T-helper 22 cell (primary cell): ENCODE measurements around the gene OLR1.
"Not testable (repeated sequence)": the region's sequence is repeated elsewhere in the genome, so short reads cannot be mapped to it uniquely, and the experiment has no call there.

Experiments
- DNase-seq: peaks from one replicate; pipeline ENCODE4 v3.0.0-alpha.2; 2020; ENCODE audit warnings: low read depth

OLR1 gene

DNA sequence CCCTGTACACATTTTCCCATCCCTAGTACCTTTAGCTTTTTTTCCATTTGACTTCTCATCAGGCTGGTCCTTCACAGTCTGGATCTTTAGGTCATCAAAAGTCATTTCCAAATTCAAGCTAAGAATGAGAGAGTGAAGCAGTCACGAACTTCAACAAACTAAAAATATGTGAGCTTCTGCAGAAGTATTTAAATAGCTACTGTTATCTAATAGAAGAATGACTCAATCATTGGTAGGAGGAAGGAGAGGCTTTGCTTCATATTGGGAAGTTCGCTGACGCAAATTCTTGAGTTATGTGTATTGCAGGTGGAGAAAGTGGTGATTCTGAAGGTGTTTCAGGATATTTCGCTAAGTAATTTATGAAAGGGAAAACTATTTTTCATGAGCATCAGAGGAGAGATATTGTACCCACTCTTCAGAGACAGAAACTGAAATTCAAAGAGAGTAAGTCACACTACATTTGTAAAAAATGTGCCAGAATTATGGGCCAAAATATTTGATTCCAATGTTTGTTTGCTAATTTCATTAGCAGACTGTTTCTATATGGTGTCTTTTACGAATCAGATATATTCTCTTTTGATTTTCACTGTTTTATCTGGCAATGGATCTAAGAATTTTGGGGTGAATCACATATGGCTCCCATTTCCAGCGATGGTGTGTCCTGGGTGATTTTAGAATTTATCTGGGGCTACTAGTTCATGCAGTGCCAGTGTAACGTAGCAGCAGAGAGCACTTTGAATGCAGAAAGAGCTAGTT is at the start of gene OLR1:
Gene OLR1, minus strand, starts transcription at position 160 of the 756 bp plus-strand sequence. Its CDS starts 55 bp downstream, at position 105.
- no peak for DNase-seq

DNA sequence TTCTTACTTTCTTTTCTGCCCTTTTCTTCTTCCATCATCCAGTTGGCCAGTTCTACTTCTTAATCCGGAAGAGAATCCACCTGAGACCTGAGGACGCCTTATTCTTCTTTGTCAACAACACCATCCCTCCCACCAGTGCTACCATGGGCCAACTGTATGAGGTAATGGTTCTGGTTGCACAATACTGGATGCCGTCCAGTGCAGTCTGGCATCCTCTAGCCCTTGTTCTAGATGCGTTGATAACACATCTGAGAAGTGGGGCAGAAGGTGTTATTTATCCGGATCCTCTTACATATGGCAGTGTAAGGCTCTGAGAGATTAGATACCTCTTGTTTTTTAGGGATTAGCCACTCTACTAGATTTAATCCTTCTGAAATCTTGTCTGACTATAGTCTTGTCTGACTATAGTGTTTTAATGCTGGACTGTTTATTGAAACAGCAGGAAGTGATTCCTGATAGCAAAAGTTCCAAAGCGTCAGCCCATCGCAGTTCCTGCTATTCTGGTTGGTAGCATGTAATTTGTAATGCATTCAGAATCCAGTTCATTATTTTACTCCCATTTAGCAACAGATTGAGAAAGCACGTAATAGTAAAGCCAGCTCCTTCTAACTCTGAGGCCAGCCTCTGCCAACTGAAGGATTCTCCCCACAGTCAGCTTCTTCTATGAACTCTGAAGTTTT is 48.6 kb upstream of the OLR1 start:
- DNase-seq, result no peak

DNA sequence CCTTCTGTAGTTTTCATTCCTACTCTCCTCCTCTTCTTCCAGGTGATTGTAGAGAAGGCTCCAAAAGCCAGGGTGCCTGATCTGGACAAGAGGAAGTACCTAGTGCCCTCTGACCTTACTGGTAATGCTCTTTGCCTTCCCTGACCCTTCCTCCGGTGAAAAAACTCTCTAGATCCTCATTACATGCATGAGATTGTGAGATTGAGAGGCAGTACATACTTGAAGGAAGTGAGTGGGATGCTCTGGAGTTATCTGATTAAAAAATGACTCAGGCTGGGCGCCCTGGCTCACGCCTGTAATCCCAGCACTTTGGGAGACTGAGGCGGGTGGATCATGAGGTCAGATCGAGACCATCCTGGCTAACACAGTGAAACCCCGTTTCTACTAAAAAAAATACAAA is 46.1 kb upstream of the OLR1 start:
- no peak for DNase-seq

DNA sequence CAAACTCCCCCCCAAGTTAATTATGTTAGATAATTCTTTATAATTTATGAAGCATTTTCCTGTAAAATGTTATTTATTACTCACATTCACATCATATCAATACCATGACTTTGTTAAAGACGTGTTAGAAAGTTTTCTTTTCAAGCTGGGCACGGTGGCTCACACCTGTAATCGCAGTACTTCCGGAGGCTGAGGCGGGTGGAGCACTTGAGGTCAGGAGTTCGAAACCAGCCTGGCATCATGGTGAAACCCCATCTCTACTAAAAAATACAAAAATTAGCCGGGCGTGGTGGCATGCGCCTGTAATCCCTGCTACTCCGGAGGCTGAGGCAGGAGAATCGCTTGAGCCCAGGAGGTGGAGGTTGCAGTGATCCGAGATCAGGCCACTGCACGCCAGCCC is 44.0 kb upstream of the OLR1 start:
- not testable (repeated sequence) for DNase-seq

DNA sequence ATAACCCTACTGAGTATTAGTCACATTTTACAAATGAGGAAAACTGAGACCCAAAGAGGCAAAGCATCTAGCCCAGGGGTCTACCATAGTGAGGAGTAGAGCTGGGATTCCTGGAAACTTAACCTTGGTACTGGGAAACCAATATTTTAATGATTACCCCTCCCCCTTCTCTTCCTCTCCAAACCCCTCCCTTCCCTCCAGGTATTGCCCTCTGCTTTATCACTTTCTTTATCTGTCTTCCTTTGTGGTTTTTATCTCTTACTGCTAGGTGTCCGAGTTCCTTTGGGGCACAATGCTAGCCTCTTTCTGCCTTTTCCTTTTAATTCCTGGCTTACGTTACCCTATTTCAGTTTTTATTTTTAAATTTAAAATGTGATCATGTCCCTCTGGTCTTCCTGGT is 43.5 kb upstream of the OLR1 start:
- no peak for DNase-seq

DNA sequence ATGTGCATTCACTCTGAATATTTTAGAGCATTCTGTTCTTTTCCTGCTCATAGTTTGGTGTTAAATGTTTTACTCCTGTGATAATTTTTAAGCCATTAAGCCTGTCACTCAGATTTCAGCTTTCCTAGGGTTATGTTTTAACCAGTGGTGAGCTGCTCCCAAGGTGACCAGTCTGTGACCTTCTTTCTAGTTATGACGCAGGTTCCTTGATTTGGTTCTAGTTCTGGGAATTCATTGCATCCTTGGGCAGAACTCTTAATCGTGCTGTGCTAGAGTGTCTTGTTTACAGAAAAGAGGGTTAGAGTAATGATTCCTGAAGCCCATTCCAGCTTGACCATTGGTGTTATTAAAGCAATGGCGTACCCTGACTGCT is 42.9 kb upstream of the OLR1 start:
- DNase-seq, result no peak

DNA sequence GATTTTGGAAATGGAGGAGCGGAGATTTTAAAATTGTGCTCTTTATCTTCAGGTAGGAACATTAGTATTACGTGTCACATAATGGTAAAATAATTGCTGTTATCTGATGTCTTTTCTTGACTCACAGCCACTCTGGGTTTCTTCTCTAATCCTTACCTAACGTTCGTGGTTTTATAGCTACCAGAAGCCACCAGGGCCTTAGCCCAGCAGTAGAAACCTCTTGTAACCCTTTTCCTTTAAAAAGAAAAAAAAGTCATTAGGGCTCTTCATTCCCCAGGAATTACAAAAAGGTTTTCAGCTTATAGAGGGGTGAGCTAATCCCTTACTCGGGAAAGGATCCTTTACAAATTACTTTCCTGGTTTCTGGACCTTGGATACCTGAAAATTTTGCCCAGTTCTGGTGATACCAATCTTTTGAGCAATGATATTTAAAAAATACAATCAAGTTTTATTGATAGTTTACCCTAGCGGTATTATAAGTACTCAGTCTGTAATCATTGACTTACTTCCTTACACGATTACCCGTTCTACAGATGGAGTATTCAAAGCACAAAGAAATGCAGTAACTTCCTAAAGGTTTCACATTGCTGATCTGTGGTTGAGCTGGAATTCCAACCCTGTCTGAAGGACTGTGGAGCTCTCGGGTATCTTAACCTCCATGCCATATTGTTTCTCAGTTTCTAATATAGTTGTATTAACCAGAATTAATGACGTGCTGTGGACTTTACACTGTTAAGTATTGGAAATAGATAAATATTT is 42.4 kb upstream of the OLR1 start:
- DNase-seq, result no peak

DNA sequence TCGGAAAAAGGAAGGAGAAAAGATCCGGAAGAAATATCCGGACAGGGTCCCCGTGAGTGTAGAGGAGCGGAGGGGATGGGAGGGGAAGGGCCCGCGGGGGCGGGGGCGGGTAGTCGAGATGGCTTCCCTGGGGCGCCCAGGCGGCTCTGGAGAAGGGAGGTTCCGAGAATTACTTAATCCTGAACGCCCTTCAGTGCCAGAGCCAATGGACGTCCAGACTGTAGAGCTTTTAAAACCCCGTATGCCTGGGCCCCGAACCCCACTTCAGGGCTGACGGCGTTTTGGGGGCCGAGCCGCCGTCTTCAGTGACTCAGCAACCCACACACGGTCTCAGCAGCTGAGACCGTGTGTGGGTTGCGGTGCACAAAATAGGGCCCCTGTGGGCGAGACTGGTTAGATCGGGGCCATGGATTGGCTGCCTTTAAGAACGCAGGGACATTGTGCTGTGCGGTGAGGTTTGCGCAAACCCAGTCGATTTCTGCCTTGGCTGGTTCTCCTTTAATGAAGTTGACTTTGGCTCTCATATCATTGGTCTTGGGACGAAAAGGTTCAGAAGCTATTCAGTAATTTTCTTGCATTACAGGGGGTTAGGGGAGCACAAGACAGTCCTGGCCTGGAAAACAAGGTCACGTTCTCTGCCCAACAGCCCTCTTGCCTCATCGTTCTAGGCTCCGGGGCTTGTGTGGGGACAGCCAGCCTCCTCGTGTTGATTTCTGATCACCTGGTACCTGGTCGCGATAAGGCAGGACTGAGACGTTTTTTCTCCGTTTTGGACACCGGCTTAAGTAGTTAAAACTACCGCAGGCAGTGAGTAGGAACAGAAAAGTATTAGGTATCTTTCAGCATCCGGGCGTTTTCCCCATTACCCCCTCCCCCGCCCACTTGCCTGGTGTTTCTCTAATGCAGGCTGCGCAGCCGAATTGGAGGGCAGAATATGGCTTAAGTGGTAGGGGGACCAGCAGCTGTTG is 41.5 kb upstream of the OLR1 start:
- DNase-seq, result peak; percentile 81

GRCh38 chr12:10212739-10213131 is 40.8 kb upstream of the OLR1 start, which contains the start of gene GABARAPL1:
Gene GABARAPL1, plus strand, starts transcription at chr12:10212877. Its CDS starts 253 bp downstream, at chr12:10213130.
- peak; percentile 73 for DNase-seq

GRCh38 chr12:10211940-10212738 is 40.2 kb upstream of the OLR1 start:
- peak; percentile 80 for DNase-seq

GRCh38 chr12:10211101-10211939 is 39.4 kb upstream of the OLR1 start:
- DNase-seq, result no peak

DNA sequence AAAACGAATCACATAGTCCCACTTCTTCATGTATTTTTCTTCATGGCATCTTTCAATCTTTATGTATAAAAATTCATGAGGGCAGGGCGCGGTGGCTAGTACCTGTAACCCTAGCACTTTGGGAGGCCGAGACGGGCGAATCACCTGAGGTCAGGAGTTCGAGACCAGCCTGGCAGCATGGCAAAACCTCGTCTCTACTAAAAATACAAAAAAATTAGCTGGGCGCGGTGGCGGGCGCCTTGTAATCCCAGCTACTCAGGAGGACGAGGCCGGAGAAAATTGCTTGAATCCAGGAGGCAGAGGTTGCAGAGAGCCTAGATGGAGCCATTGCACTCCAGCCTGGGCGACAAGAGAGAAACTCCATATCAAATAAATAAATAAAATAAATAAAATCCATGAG is 38.3 kb upstream of the OLR1 start:
- no peak for DNase-seq

GRCh38 chr12:10207136-10207535 is 35.2 kb upstream of the OLR1 start:
- DNase-seq, result no peak

DNA sequence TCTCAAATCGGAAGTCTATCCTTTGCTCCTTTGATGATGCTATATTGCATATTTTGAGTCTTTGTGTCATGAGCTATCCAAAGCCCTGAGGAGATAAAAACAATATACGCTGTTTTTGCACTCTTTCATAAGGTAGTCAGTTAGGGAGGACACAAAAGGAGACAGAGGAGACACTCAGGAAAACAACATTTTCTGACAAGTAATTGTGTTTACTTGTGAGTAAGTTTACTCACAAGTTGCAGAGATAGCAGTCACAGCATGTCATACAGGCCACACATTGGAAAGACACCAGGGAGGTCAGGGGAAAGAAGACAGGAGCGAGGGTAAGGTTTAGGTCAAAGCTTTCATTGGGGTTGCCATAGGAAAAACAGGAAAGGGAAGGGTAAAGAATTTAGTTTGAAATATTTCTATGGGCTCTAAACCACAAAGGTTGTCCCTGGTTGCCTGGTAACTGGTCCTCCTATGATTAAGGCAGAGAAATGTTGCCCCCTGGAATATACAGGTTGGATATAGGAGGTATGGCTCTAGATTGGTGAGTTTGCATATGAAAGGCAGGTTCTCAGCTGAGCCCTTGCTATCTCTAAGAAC is 33.4 kb upstream of the OLR1 start:
- no peak for DNase-seq

GRCh38 chr12:10204495-10204894 is 32.6 kb upstream of the OLR1 start:
- DNase-seq, result not testable (repeated sequence)

DNA sequence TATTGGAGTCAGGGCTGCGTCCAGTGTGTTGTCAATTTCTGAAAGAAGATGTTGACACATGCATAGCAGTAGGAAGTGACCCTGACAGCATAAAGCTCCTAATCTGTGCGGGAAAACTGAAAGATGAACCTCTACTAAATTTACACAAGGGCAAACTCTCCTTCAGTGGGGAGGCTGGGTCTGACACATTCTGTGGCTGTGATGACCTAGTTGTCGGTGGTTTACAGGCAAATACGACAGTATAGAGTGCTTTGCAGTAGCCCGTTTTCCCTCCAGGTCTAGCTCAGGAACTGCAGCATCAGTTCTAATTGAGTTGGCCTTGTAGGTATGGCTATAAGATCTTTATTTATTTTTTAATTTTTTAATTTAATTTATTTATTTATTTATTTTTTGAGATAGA is 25.9 kb upstream of the OLR1 start:
- no peak for DNase-seq

DNA sequence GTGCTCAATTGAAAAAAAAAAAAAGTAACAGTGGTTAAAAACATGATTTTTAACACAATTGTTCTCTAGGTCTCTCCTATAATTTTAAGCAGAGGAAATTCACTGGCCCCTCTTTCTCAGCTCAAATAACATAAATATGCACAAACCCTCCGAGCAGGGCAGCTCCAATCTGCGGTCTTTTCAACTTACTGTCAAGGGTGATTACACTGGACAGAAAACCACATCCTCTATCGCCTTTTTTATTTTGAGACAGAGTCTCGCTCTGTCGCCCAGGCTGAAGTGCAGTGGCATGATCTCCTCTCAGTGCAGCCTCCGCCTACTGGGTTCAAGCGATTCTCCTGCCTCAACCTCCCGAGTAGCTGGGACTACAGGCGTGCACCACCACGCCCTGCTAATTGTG is 24.3 kb upstream of the OLR1 start:
- DNase-seq, result no peak

GRCh38 chr12:10194160-10194670 is 22.3 kb upstream of the OLR1 start:
- DNase-seq, result no peak

DNA sequence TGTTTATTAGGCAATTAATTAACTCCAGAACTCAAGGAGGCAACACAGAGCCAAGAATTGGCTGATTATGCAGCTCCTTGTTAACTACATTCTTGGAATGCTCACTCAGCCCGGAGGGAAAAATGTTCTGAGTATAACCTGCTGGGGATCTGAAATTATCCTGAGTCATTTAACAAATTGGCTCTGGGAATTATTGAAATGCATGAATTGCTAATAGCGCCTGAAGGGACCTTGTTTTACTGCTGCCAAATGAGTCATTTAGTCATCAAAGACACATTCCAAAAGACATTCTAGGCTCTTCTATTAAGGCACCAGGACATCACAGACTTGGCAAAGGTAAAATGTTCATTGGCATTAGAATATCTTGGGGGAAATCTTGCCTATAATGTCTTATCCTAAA is 19.9 kb upstream of the OLR1 start:
- DNase-seq, result no peak
